ENCODE data around the gene COG8.

Gene COG8

GRCh38 chr16:69285240-69285639, 54.1 kb downstream of the COG8 start:
- DNase-seq (ENCODE audit: low spot score), result no peak

GRCh38 chr16:69283851-69284250, 55.5 kb downstream of the COG8 start:
- no peak for DNase-seq (ENCODE audit: low spot score)

- no peak for DNase-seq (ENCODE audit: low spot score)
Observed at GRCh38 chr16:69277413-69277812, 62.0 kb downstream of the COG8 start.
